HepG2 (cell line): ENCODE results near the gene TTC28. TPM values are rescaled to one million over a fixed set of nuclear protein-coding genes. Genes with fewer than 3 reads are reported as not detected.

Experiments
- ATAC-seq: fragments of 200-7000 bp; cut with Tn5 transposase; 3 replicates; pipeline ENCODE4 v1.9.1; 2020; ENCODE audit warnings: mild to moderate bottlenecking, moderate library complexity
- BruUV-seq: library from RNA; stranded (reverse); fragments of 400-500 nt; replicated peaks from 2 replicates; lab custom pipeline; 2021; lab: Mats Ljungman, UMichigan
- CTCF ChIA-PET: fragments of 300-600 bp; formaldehyde crosslinking; extraction: SDS; loops from one replicate; lab custom pipeline; 2021; ENCODE audit warnings: low total read pairs, inconsistent platforms, low intra/inter-chr PET ratio; lab: Yijun Ruan, JAX
- POLR2A ChIA-PET: fragments of 350-600 bp; sonication (Branson Sonifier 250); formaldehyde crosslinking; loops from one replicate; lab custom pipeline; 2020; ENCODE audit warnings: antibody characterized with exemption, inconsistent platforms; lab: Yijun Ruan, JAX
- DNase-seq: peaks from one replicate; pipeline ENCODE4 v3.0.0-alpha.2; 2015; ENCODE audit warnings: low spot score
- FAIRE-seq: peaks from 3 replicates; lab custom pipeline; 2011; peaks lifted over from hg19 to GRCh38; lab: Jason Lieb, UNC
- H2AFZ ChIP-seq: one replicate; pipeline ENCODE4 v1.6.1; 2011; ENCODE audit warnings: low read length, inconsistent platforms
- H3K27ac ChIP-seq: fragments of 300-600 bp; 3 replicates; pipeline ENCODE4 v1.8.0; 2011; ENCODE audit warnings: mixed run types, mild to moderate bottlenecking, mixed read lengths, low read length, inconsistent platforms; ENCODE audit not compliant: insufficient read depth; ENCODE audit errors: extremely low read length
- H3K27me3 ChIP-seq, 2 experiments: fragments of 200-600 bp in 1 of 2; 2 replicates in 1 of 2; 3 replicates in 1 of 2; pipeline versions ENCODE4 v1.6.0 to v1.8.0; 2011; ENCODE audit warnings: low read length in 2 of 2, mild to moderate bottlenecking in 2 of 2, moderate library complexity in 2 of 2, inconsistent platforms in 1 of 2; ENCODE audit not compliant: insufficient read depth in 2 of 2, control insufficient read depth in 1 of 2
- H3K36me3 ChIP-seq, 2 experiments: fragments of 200-600 bp in 1 of 2; replicated peaks in 1 of 2; 2 replicates in 1 of 2; 3 replicates in 1 of 2; pipeline versions ENCODE4 v1.5.1 to v1.8.0; 2011; ENCODE audit warnings: low read length in 2 of 2, inconsistent platforms in 1 of 2; ENCODE audit not compliant: insufficient read depth in 2 of 2, control insufficient read depth in 1 of 2
- H3K4me1 ChIP-seq: 2 replicates; pipeline ENCODE4 v1.5.1; 2012; ENCODE audit warnings: low read length, inconsistent platforms; ENCODE audit not compliant: insufficient read depth
- H3K4me2 ChIP-seq: 2 replicates; pipeline ENCODE4 v1.6.0; 2011; ENCODE audit warnings: low read depth, low read length, inconsistent platforms
- H3K4me3 ChIP-seq, 3 experiments: fragments of 200-600 bp in 1 of 3; sonication (generic), shearing (Covaris generic) in 1 of 3; replicated peaks in 1 of 3; 2 replicates each; pipeline ENCODE4 v1.5.1; 2011 to 2016; ENCODE audit warnings: low read length in 3 of 3, inconsistent platforms in 2 of 3, low read depth in 2 of 3, mild to moderate bottlenecking in 2 of 3, control low read depth in 1 of 3, mixed read lengths in 1 of 3; ENCODE audit not compliant: insufficient read depth in 1 of 3
- H3K79me2 ChIP-seq: one replicate; pipeline ENCODE4 v1.6.1; 2011; ENCODE audit warnings: low read length, inconsistent platforms; ENCODE audit not compliant: insufficient read depth
- H3K9ac ChIP-seq: 2 replicates; pipeline ENCODE4 v1.6.0; 2011; ENCODE audit warnings: mild to moderate bottlenecking, low read depth, low read length, inconsistent platforms; ENCODE audit not compliant: insufficient read depth
- H3K9me3 ChIP-seq: 2 replicates; pipeline ENCODE4 v1.5.1; 2012; ENCODE audit warnings: mild to moderate bottlenecking, low read length
- H4K20me1 ChIP-seq: 2 replicates; pipeline ENCODE4 v1.6.0; 2011; ENCODE audit warnings: inconsistent platforms, mild to moderate bottlenecking, low read length, moderate library complexity; ENCODE audit not compliant: insufficient read depth
- ATF7 ChIP-seq, 2 experiments: fragments of 450-650 bp in 1 of 2; sonication (generic) in 1 of 2; formaldehyde crosslinking in 1 of 2; IDR thresholded peaks; 2 replicates each; pipeline versions ENCODE4 v1.4.0 to v1.6.1; 2016 to 2020; ENCODE audit warnings: antibody characterized with exemption in 1 of 2, mild to moderate bottlenecking in 1 of 2, missing genetic modification reagents in 1 of 2
- TIGD3 ChIP-seq: sonication (generic); formaldehyde crosslinking; IDR thresholded peaks from 2 replicates; pipeline ENCODE4 v1.5.1; 2020; ENCODE audit warnings: mild to moderate bottlenecking, missing genetic modification reagents, borderline replicate concordance
- WGBS: methylation state at CpG from one replicate; pipeline ENCODE4 v1.1.6; 2017; ENCODE audit warnings: low lambda C conversion rate; 5-methylcytosine and 5-hydroxymethylcytosine counted together
- in situ Hi-C: cut with HindIII; loops from 2 replicates; pipeline ENCODE4 v1.10.0; 2017; ENCODE audit warnings: low pct_unique_long_range_greater_than_20kb; ENCODE audit not compliant: extremely low pct_ligation_motif_present
- intact Hi-C: fragments of 100-400 bp; cut with micrococcal nuclease; formaldehyde crosslinking; loops from one replicate; pipeline ENCODE4 v1.10.0; 2022; ENCODE audit not compliant: unreplicated experiment
- polyA plus RNA-seq, 8 experiments: library from polyadenylated mRNA; depleted of rRNA in 3 of 8; stranded (reverse) in 7 of 8; unstranded in 1 of 8; fragments of >200 nt; fragmentation: Illumina TruSeq in 4 of 8; extraction: Trizol in 4 of 8; gene quantifications; 2 replicates each; pipeline versions ENCODE4 v1.2.1 to v1.2.3, GENCODE V29; 2011 to 2016; ENCODE audit warnings: low read depth in 4 of 8, missing spikeins in 1 of 8, mixed read lengths in 1 of 8; ENCODE audit not compliant: insufficient read depth in 1 of 8
- total RNA-seq, 5 experiments: library from RNA; depleted of rRNA; stranded (reverse); fragments of >200 nt; fragmentation: Illumina TruSeq; extraction: Trizol; gene quantifications; 2 replicates each; pipeline ENCODE4 v1.2.3, GENCODE V29; 2016; ENCODE audit warnings: low read depth in 1 of 5
- TF ChIP-seq, protein P1 (sequence below): sonication (generic); formaldehyde crosslinking; IDR thresholded peaks from 2 replicates; pipeline ENCODE4 v1.4.0; 2020; ENCODE audit warnings: missing genetic modification reagents, borderline replicate concordance

Gene TTC28
- total and polyA plus RNA-seq, 2 of the 13 experiments (the other 11 are each of a cell fraction or from before 2014, with no cell fraction given), result 4.2 to 13.1 TPM

DNA sequence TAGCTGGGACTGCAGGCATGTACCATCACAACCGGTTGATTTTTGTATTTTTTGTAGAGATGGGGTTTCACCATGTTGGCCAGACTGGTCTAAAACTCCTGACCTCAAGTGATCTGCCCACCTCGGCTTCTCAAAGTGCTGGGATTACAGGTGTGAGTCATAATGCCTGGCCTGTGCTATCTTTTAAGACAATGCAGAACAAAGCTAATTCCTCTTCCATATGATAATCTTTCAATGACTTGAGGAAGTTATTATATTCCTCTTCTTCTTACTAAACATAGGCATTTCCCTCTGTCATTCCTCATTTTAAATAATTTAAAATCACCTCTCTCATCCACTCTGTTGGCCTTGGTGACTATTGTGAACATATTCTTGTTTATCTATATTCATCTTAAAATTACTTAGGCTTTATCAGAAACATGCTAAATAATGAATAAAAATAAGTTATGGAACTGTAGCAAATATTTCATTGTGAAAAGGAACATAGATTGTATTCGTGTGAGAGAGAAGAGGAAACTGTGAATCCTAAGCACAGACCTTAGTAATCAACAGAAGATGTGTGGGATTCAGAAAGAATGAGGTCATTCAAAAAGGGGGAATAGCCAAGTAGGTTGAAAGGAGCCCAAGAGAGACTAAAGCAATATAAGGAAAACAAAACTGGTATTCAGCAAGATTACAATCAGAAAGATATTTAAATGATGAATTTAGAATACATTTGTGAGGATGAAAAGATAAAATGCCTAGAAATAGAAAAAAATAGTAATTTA is 269.4 kb downstream of the TTC28 start:
- no peak overlapping the region for H3K4me3 ChIP-seq
- H3K36me3 ChIP-seq, result no peaks in the 10 kb centered on the region
- BruUV-seq, result no TSS peak
- no peak overlapping the region for H2AFZ ChIP-seq
- H3K9me3 ChIP-seq, result no peaks in the 10 kb centered on the region
- in situ Hi-C loops (no loop called here), intact Hi-C loops (no loop called here)
- ATAC-seq (no peak), DNase-seq (no peak), FAIRE-seq (no peak)
- no peaks in the 10 kb centered on the region for H3K27me3 ChIP-seq
- no peak overlapping the region for H3K27ac ChIP-seq
- 97% methylated on average over 3 of the region's 3 CpGs for WGBS
- H3K4me2 ChIP-seq, result no peak overlapping the region
- CTCF ChIA-PET, result no interaction called here
- H3K79me2 ChIP-seq, result no peaks in the 10 kb centered on the region
- H3K4me1 ChIP-seq, result peaks cover 10% of the 10 kb centered on the region
- H4K20me1 ChIP-seq, result no peaks in the 10 kb centered on the region
- POLR2A ChIA-PET, result no interaction called here
- TF ChIP-seq ATF7 (IDR thresholded peaks at IDR 0.05) (0 out of 2 replicates have a peak, but pooled peaks have one; percentile 17), ATF7 (CRISPR knock-in tag; IDR thresholded peaks at IDR 0.05) (no peak), TIGD3 (CRISPR knock-in tag) (no peak)
- TF ChIP-seq, protein P1, sequence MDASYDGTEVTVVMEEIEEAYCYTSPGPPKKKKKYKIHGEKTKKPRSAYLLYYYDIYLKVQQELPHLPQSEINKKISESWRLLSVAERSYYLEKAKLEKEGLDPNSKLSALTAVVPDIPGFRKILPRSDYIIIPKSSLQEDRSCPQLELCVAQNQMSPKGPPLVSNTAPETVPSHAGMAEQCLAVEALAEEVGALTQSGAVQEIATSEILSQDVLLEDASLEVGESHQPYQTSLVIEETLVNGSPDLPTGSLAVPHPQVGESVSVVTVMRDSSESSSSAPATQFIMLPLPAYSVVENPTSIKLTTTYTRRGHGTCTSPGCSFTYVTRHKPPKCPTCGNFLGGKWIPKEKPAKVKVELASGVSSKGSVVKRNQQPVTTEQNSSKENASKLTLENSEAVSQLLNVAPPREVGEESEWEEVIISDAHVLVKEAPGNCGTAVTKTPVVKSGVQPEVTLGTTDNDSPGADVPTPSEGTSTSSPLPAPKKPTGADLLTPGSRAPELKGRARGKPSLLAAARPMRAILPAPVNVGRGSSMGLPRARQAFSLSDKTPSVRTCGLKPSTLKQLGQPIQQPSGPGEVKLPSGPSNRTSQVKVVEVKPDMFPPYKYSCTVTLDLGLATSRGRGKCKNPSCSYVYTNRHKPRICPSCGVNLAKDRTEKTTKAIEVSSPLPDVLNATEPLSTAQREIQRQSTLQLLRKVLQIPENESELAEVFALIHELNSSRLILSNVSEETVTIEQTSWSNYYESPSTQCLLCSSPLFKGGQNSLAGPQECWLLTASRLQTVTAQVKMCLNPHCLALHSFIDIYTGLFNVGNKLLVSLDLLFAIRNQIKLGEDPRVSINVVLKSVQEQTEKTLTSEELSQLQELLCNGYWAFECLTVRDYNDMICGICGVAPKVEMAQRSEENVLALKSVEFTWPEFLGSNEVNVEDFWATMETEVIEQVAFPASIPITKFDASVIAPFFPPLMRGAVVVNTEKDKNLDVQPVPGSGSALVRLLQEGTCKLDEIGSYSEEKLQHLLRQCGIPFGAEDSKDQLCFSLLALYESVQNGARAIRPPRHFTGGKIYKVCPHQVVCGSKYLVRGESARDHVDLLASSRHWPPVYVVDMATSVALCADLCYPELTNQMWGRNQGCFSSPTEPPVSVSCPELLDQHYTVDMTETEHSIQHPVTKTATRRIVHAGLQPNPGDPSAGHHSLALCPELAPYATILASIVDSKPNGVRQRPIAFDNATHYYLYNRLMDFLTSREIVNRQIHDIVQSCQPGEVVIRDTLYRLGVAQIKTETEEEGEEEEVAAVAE (CRISPR knock-in tag), result no peak
- H3K9ac ChIP-seq, result no peak overlapping the region
